ENCODE results near the gene TMEM63C.

The TMEM63C gene

DNA sequence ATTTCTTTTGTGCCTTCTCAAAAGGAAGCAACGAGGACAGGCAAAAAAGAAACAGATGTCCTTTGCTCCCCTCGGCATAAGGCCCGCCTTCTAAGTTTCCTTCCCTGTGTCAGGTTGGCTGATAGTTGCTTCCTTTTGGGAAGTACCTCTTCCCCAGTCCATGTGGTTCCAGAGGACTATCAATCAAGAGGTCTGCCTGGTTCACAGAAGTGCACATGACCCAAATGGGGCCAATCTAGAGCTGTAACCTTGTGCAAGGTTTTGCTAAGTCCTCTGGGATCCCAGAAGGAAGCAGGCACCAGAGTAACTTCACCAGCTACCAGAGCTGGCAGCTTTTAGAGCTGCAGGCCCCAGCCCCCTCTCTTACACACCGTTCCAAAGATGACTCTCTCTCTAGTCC lies 42.6 kb downstream of the TMEM63C start:
- TF ChIP-seq POU2F2 (IDR thresholded peaks at IDR 0.05; ENCODE audit: low read depth, low read length): no peak
- no peak for TF ChIP-seq TAF1 (IDR thresholded peaks at IDR 0.05; ENCODE audit: low read depth, low read length)
- no peak for TF ChIP-seq POLR2A (IDR thresholded peaks at IDR 0.05; ENCODE audit: low read depth, low read length)
- TF ChIP-seq POLR2AphosphoS5 (IDR thresholded peaks at IDR 0.05; ENCODE audit: low read depth, low read length): no peak
- TF ChIP-seq SPI1 (IDR thresholded peaks at IDR 0.05; ENCODE audit: low read depth, low read length): no peak
- no peak for TF ChIP-seq PAX5 (IDR thresholded peaks at IDR 0.05; ENCODE audit: insufficient read depth, low read length, severe bottlenecking)
- DNase-seq (ENCODE audit: insufficient read length, low spot score): no peak
- no peak for FAIRE-seq

DNA sequence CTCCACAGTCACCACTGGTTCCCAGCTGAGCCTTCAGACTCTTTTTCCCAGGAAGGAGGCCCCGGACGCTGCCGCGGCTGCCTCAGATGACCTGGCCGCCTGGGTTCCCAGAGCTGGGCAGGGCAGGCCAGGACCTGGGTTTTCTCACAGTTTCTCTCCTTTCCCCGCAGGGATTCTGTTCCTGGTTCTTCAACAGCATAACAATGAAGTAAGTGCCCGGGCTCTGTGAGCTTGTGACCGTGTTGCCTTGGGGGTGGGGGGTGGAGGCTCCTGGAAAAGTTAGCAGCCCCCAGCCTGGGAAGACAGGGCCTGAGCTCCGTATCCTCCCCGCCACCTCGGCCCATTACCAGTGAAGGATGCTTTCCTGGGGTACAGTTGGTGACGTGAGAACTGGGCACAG lies 43.7 kb downstream of the TMEM63C start:
- DNase-seq (ENCODE audit: insufficient read length, low spot score) (no peak), FAIRE-seq (no peak)
- TF ChIP-seq TAF1 (IDR thresholded peaks at IDR 0.05; ENCODE audit: low read depth, low read length): no peak
- no peak for TF ChIP-seq PAX5 (IDR thresholded peaks at IDR 0.05; ENCODE audit: insufficient read depth, low read length, severe bottlenecking)
- TF ChIP-seq POLR2A (IDR thresholded peaks at IDR 0.05; ENCODE audit: low read depth, low read length): no peak
- TF ChIP-seq SPI1 (IDR thresholded peaks at IDR 0.05; ENCODE audit: low read depth, low read length): no peak
- no peak for TF ChIP-seq POLR2AphosphoS5 (IDR thresholded peaks at IDR 0.05; ENCODE audit: low read depth, low read length)
- TF ChIP-seq POU2F2 (IDR thresholded peaks at IDR 0.05; ENCODE audit: low read depth, low read length): no peak

DNA sequence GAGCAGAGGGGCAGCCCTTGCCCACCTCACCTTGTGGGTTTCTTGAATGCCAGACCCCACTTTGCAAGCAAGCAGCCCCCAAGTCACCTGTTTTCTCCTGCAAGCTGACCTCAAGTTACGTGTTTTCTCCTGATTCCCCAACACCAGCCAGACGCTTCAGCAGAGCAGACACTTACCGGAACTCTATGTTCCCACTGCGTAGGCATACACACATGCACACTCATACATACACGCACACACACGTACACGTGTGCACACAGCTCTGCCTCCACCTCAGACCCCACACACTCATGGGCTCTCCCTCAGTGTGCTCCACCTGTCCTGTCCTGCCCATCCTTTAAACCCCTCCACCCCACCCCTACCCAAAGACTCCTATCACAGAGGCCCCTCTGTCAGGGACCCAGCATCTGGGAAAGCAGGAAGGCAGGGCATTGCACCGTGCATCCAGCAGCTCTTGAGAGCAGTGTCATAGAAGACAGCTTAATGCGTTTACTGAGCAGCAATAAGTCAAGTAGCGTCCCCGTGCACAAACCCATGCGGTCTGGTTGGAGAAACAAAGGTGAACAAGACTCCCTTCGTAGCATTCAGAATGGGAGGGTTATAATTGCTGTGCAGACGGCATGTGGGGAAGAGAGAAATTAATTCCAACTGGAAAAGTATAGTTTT lies 44.4 kb downstream of the TMEM63C start:
- no peak for DNase-seq (ENCODE audit: insufficient read length, low spot score)
- FAIRE-seq: no peak
- no peak for TF ChIP-seq POLR2AphosphoS5 (IDR thresholded peaks at IDR 0.05; ENCODE audit: low read depth, low read length)

- TF ChIP-seq SPI1 (IDR thresholded peaks at IDR 0.05; ENCODE audit: low read depth, low read length): no peak
- TF ChIP-seq POLR2AphosphoS5 (IDR thresholded peaks at IDR 0.05; ENCODE audit: low read depth, low read length): no peak
- no peak for TF ChIP-seq POLR2A (IDR thresholded peaks at IDR 0.05; ENCODE audit: low read depth, low read length)
- TF ChIP-seq POU2F2 (IDR thresholded peaks at IDR 0.05; ENCODE audit: low read depth, low read length): no peak
- no peak for TF ChIP-seq PAX5 (IDR thresholded peaks at IDR 0.05; ENCODE audit: insufficient read depth, low read length, severe bottlenecking)
- DNase-seq (ENCODE audit: insufficient read length, low spot score) (no peak), FAIRE-seq (no peak)
These were observed 46.5 kb downstream of the TMEM63C start for GRCh38 chr14:77228056-77228455.

DNA sequence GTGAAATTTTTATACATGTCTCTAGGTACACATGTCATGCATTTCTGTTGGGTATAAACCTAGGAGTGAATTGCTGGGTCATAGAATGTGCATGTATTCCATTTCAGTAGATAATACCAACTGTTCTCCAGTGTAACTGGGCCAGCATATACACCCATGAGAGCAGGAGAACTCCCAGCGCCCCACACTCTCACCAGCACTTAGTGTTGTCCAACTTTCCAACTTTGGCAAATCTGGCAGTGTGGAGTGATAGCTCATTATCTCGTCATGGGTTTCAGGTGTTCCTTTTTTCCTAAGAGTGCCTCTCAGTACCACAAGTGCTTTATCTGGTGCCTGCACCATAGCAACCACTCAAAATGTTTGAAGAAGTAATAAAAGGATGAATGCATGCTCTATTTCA lies 49.3 kb downstream of the TMEM63C start:
- FAIRE-seq (no peak), DNase-seq (ENCODE audit: insufficient read length, low spot score) (no peak)
- TF ChIP-seq POU2F2 (IDR thresholded peaks at IDR 0.05; ENCODE audit: low read depth, low read length): no peak
- no peak for TF ChIP-seq PAX5 (IDR thresholded peaks at IDR 0.05; ENCODE audit: insufficient read depth, low read length, severe bottlenecking)
- no peak for TF ChIP-seq POLR2A (IDR thresholded peaks at IDR 0.05; ENCODE audit: low read depth, low read length)
- TF ChIP-seq SPI1 (IDR thresholded peaks at IDR 0.05; ENCODE audit: low read depth, low read length): no peak
- no peak for TF ChIP-seq POLR2AphosphoS5 (IDR thresholded peaks at IDR 0.05; ENCODE audit: low read depth, low read length)
- TF ChIP-seq TAF1 (IDR thresholded peaks at IDR 0.05; ENCODE audit: low read depth, low read length): no peak

DNA sequence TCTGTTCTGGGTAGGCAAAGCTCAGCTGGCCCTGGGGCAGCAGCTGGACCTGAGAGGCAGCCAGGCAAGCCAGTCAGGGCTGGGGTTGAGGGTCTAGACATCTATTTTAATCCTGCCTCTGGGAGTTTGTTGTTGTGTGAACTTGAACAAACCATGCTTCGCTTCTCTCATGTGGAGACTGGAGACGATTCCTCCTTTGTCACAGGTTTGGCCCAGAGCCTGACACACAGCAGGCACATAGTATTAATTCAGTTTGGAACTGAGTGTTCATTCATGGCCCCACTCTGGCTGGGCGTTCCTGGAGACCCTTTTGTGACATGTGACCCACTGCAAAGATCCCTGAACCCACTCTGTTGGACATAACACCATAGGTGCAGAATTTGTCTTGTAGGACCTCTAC lies 50.1 kb downstream of the TMEM63C start:
- FAIRE-seq (no peak), DNase-seq (ENCODE audit: insufficient read length, low spot score) (no peak)
- TF ChIP-seq SPI1 (IDR thresholded peaks at IDR 0.05; ENCODE audit: low read depth, low read length): no peak
- no peak for TF ChIP-seq POU2F2 (IDR thresholded peaks at IDR 0.05; ENCODE audit: low read depth, low read length)

DNA sequence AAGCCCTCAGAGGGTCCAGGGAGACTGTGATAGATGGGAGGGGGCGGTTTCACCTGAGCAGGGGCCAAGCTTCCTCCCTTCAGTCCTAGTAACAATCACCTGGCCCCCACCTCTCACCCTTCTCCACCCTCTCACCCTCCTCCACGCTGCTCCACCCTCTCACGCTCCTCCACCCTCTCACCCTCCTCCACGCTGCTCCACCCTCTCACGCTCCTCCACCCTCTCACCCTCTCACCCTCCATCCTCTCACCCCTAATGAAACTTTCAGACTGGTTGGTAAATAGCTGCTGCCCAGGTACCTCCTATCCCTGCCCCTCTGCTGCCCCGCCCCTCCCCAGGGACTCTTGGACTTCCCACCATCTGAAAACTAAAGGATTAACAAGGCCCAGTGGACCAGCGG lies 55.2 kb downstream of the TMEM63C start:
- DNase-seq (ENCODE audit: insufficient read length, low spot score) (no peak), FAIRE-seq (no peak)
- TF ChIP-seq TAF1 (IDR thresholded peaks at IDR 0.05; ENCODE audit: low read depth, low read length) (no peak), PAX5 (IDR thresholded peaks at IDR 0.05; ENCODE audit: insufficient read depth, low read length, severe bottlenecking) (no peak), POU2F2 (IDR thresholded peaks at IDR 0.05; ENCODE audit: low read depth, low read length) (no peak), SPI1 (IDR thresholded peaks at IDR 0.05; ENCODE audit: low read depth, low read length) (no peak), POLR2AphosphoS5 (IDR thresholded peaks at IDR 0.05; ENCODE audit: low read depth, low read length) (no peak), POLR2A (IDR thresholded peaks at IDR 0.05; ENCODE audit: low read depth, low read length) (no peak)

DNA sequence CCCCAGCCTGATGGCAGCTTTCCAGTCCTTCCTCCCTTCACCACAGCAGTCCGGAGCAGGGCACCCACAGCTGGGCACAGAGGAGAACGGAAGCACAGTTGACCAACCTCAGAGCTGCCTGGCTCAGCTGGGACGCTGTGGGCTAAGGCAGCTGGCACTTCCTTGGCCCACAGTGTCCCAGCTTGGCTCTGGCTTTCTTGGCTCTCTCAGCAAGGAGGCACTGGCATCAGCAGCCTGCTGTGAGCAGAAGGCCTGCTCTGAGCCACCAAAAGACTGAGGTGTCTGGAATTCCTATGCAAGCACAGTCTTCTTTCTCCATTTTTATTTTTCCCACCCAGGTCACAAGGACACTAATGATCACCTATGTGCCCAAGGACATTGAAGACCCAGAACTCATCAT lies 56.8 kb downstream of the TMEM63C start:
- TF ChIP-seq PAX5 (IDR thresholded peaks at IDR 0.05; ENCODE audit: insufficient read depth, low read length, severe bottlenecking): no peak
- TF ChIP-seq TAF1 (IDR thresholded peaks at IDR 0.05; ENCODE audit: low read depth, low read length): no peak
- TF ChIP-seq POLR2AphosphoS5 (IDR thresholded peaks at IDR 0.05; ENCODE audit: low read depth, low read length): no peak
- TF ChIP-seq POLR2A (IDR thresholded peaks at IDR 0.05; ENCODE audit: low read depth, low read length): no peak
- no peak for TF ChIP-seq SPI1 (IDR thresholded peaks at IDR 0.05; ENCODE audit: low read depth, low read length)
- TF ChIP-seq POU2F2 (IDR thresholded peaks at IDR 0.05; ENCODE audit: low read depth, low read length): no peak
- DNase-seq (ENCODE audit: insufficient read length, low spot score) (no peak), FAIRE-seq (no peak)

GRCh38 chr14:77238996-77239395 lies 57.4 kb downstream of the TMEM63C start:
- no peak for DNase-seq (ENCODE audit: insufficient read length, low spot score)
- TF ChIP-seq PAX5 (IDR thresholded peaks at IDR 0.05; ENCODE audit: insufficient read depth, low read length, severe bottlenecking) (no peak), SPI1 (IDR thresholded peaks at IDR 0.05; ENCODE audit: low read depth, low read length) (no peak), POLR2A (IDR thresholded peaks at IDR 0.05; ENCODE audit: low read depth, low read length) (no peak), POU2F2 (IDR thresholded peaks at IDR 0.05; ENCODE audit: low read depth, low read length) (no peak), POLR2AphosphoS5 (IDR thresholded peaks at IDR 0.05; ENCODE audit: low read depth, low read length) (no peak)
- no peak for FAIRE-seq

DNA sequence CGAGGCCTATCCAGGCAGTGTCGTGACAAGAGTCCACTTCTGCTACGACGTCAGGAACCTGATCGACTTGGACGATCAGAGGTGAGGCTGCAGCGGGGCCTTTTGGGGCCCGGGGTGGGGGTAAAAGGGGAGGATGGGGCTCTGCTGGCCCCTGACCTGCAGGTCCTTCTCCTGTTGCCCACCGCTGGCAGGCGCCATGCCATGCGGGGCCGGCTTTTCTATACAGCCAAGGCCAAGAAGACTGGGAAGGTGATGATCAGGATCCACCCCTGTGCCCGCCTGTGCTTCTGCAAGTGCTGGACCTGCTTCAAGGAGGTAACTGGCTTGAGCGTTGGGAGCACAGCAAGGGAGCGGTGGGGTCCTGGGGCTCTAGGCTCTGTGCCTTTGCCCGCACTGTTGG lies 57.8 kb downstream of the TMEM63C start:
- DNase-seq (ENCODE audit: insufficient read length, low spot score): no peak
- TF ChIP-seq SPI1 (IDR thresholded peaks at IDR 0.05; ENCODE audit: low read depth, low read length) (no peak), TAF1 (IDR thresholded peaks at IDR 0.05; ENCODE audit: low read depth, low read length) (no peak), PAX5 (IDR thresholded peaks at IDR 0.05; ENCODE audit: insufficient read depth, low read length, severe bottlenecking) (no peak), POLR2AphosphoS5 (IDR thresholded peaks at IDR 0.05; ENCODE audit: low read depth, low read length) (no peak), POU2F2 (IDR thresholded peaks at IDR 0.05; ENCODE audit: low read depth, low read length) (no peak), POLR2A (IDR thresholded peaks at IDR 0.05; ENCODE audit: low read depth, low read length) (no peak)
- FAIRE-seq: no peak
